Measurements from ENCODE around the gene PCK1. TPM values are rescaled to one million over a fixed set of nuclear protein-coding genes. Genes with fewer than 3 reads are reported as not detected.

The PCK1 gene
- total and polyA plus RNA-seq, 2 of the 13 experiments (the other 11 are each of a cell fraction or from before 2014, with no cell fraction given): 6.5 to 12.6 TPM

DNA sequence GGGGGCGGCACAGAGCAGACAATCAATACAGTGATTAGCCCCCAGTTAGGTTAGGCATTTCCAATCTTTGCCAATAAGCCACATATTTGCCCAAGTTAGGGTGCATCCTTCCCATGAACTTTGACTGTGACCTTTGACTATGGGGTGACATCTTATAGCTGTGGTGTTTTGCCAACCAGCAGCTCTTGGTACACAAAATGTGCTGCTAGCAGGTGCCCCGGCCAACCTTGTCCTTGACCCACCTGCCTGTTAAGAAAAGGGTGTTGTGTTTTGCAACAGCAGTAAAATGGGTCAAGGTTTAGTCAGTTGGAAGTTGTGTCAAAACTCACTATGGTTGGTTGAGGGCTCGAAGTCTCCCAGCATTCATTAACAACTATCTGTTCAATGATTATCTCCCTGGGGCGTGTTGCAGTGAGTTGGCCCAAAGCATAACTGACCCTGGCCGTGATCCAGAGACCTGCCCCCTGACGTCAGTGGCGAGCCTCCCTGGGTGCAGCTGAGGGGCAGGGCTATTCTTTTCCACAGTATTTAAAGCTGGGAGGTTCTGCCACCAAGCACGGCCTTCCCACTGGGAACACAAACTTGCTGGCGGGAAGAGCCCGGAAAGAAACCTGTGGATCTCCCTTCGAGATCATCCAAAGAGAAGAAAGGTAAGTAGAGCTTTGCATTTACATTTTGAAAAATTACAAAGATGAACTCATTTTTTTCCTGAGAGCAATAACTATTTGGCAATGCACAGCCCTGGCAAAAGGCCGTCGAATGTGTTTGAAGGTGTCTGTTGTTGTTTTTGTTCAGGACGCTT, at the start of gene PCK1 (continued):
- TF ChIP-seq NKX3-1 (CRISPR knock-in tag; IDR thresholded peaks at IDR 0.05): no peak
- peak; percentile 83 for TF ChIP-seq THAP11 (CRISPR knock-in tag; IDR thresholded peaks at IDR 0.05)
- TF ChIP-seq, protein P1, sequence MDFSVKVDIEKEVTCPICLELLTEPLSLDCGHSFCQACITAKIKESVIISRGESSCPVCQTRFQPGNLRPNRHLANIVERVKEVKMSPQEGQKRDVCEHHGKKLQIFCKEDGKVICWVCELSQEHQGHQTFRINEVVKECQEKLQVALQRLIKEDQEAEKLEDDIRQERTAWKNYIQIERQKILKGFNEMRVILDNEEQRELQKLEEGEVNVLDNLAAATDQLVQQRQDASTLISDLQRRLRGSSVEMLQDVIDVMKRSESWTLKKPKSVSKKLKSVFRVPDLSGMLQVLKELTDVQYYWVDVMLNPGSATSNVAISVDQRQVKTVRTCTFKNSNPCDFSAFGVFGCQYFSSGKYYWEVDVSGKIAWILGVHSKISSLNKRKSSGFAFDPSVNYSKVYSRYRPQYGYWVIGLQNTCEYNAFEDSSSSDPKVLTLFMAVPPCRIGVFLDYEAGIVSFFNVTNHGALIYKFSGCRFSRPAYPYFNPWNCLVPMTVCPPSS (IDR thresholded peaks at IDR 0.05): no peak
- TF ChIP-seq EZH2 (conservative IDR thresholded peaks at IDR 0.05; ENCODE audit: low read depth, low read length): no peak
- TF ChIP-seq ZNF335 (CRISPR knock-in tag; IDR thresholded peaks at IDR 0.05): peak; percentile 26; the same call in 1 of the 2 replicates
- no peak; the same call in 1 of the 2 replicates for TF ChIP-seq RNF2 (conservative IDR thresholded peaks at IDR 0.05; ENCODE audit: low read depth)
- TF ChIP-seq ZNF761 (CRISPR knock-in tag; conservative IDR thresholded peaks at IDR 0.05): peak; percentile 85
- TF ChIP-seq IRX3 (CRISPR knock-in tag; IDR thresholded peaks at IDR 0.05; ENCODE audit: borderline replicate concordance, low read depth): no peak
- no peak for TF ChIP-seq HOXA9 (CRISPR knock-in tag; IDR thresholded peaks at IDR 0.05; ENCODE audit: borderline replicate concordance)
- TF ChIP-seq ZNF253 (CRISPR knock-in tag; IDR thresholded peaks at IDR 0.05; ENCODE audit: borderline replicate concordance): no peak
- TF ChIP-seq, protein P2, sequence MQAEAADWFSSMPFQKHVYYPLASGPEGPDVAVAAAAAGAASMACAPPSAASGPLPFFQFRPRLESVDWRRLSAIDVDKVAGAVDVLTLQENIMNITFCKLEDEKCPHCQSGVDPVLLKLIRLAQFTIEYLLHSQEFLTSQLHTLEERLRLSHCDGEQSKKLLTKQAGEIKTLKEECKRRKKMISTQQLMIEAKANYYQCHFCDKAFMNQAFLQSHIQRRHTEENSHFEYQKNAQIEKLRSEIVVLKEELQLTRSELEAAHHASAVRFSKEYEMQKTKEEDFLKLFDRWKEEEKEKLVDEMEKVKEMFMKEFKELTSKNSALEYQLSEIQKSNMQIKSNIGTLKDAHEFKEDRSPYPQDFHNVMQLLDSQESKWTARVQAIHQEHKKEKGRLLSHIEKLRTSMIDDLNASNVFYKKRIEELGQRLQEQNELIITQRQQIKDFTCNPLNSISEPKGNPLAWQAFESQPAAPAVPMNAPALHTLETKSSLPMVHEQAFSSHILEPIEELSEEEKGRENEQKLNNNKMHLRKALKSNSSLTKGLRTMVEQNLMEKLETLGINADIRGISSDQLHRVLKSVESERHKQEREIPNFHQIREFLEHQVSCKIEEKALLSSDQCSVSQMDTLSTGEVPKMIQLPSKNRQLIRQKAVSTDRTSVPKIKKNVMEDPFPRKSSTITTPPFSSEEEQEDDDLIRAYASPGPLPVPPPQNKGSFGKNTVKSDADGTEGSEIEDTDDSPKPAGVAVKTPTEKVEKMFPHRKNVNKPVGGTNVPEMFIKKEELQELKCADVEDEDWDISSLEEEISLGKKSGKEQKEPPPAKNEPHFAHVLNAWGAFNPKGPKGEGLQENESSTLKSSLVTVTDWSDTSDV (CRISPR knock-in tag; IDR thresholded peaks at IDR 0.05): no peak
- peak; percentile 99 for TF ChIP-seq TBL1XR1 (IDR thresholded peaks at IDR 0.05; ENCODE audit: borderline replicate concordance, low read length, partially characterized antibody)
- TF ChIP-seq, protein P3, sequence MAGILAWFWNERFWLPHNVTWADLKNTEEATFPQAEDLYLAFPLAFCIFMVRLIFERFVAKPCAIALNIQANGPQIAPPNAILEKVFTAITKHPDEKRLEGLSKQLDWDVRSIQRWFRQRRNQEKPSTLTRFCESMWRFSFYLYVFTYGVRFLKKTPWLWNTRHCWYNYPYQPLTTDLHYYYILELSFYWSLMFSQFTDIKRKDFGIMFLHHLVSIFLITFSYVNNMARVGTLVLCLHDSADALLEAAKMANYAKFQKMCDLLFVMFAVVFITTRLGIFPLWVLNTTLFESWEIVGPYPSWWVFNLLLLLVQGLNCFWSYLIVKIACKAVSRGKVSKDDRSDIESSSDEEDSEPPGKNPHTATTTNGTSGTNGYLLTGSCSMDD (CRISPR knock-in tag; IDR thresholded peaks at IDR 0.05): no peak
- TF ChIP-seq, protein P4, sequence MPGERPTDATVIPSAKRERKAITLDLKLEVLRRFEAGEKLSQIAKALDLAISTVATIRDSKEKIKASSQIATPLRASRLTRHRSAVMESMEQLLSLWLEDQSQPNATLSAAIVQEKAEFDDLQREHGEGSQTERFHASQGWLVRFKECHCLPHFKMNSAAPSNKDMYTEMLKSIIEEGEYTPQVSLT (CRISPR knock-in tag; IDR thresholded peaks at IDR 0.05; ENCODE audit: borderline replicate concordance, low read depth): no peak
- peak; percentile 59; the same call in 1 of the 2 replicates for TF ChIP-seq CBFB (CRISPR knock-in tag; IDR thresholded peaks at IDR 0.05)
- peak; percentile 61 for TF ChIP-seq FOXK2 (IDR thresholded peaks at IDR 0.05)
- TF ChIP-seq HDAC1 (CRISPR knock-in tag; IDR thresholded peaks at IDR 0.05): peak; percentile 98
- 0 out of 2 replicates have a peak, but pooled peaks have one; percentile 59 for TF ChIP-seq ZSCAN9 (CRISPR knock-in tag; IDR thresholded peaks at IDR 0.05; ENCODE audit: borderline replicate concordance)
- TF ChIP-seq ZMAT3 (CRISPR knock-in tag; conservative IDR thresholded peaks at IDR 0.05): peak; percentile 96
- no peak for TF ChIP-seq GPN1 (CRISPR knock-in tag; IDR thresholded peaks at IDR 0.05; ENCODE audit: borderline replicate concordance)
- TF ChIP-seq, protein P5, sequence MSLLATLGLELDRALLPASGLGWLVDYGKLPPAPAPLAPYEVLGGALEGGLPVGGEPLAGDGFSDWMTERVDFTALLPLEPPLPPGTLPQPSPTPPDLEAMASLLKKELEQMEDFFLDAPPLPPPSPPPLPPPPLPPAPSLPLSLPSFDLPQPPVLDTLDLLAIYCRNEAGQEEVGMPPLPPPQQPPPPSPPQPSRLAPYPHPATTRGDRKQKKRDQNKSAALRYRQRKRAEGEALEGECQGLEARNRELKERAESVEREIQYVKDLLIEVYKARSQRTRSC (CRISPR knock-in tag; IDR thresholded peaks at IDR 0.05; ENCODE audit: low read depth): no peak
- no peak for TF ChIP-seq KLF15 (CRISPR knock-in tag; IDR thresholded peaks at IDR 0.05; ENCODE audit: borderline replicate concordance)
- peak; percentile 78 for TF ChIP-seq SP4 (CRISPR knock-in tag; IDR thresholded peaks at IDR 0.05)
